ENCODE measurements around the gene SLC25A43. TPM values are rescaled to one million over a fixed set of nuclear protein-coding genes. Genes with fewer than 3 reads are reported as not detected.

Gene SLC25A43
- total RNA-seq, 1 donor from 2014 or later, result 6.1 TPM

GRCh38 chrX:119419146-119419545 lies 20.0 kb downstream of the SLC25A43 start:
- no peak overlapping the region for H3K4me3 Mint-ChIP-seq
- H3K4me1 Mint-ChIP-seq, result peaks cover 4% of the 10 kb centered on the region
- peaks cover 5% of the 10 kb centered on the region for H3K36me3 Mint-ChIP-seq (ENCODE audit: low read depth)
- DNase-seq (ENCODE audit: low read depth, low spot score), result no peak
- peaks cover 3% of the 10 kb centered on the region for H3K9me3 Mint-ChIP-seq
- H3K27ac Mint-ChIP-seq (ENCODE audit: unreplicated experiment), result no peak overlapping the region
- no peaks in the 10 kb centered on the region for H3K27me3 Mint-ChIP-seq (ENCODE audit: low read depth)
- TF ChIP-seq, protein P1, sequence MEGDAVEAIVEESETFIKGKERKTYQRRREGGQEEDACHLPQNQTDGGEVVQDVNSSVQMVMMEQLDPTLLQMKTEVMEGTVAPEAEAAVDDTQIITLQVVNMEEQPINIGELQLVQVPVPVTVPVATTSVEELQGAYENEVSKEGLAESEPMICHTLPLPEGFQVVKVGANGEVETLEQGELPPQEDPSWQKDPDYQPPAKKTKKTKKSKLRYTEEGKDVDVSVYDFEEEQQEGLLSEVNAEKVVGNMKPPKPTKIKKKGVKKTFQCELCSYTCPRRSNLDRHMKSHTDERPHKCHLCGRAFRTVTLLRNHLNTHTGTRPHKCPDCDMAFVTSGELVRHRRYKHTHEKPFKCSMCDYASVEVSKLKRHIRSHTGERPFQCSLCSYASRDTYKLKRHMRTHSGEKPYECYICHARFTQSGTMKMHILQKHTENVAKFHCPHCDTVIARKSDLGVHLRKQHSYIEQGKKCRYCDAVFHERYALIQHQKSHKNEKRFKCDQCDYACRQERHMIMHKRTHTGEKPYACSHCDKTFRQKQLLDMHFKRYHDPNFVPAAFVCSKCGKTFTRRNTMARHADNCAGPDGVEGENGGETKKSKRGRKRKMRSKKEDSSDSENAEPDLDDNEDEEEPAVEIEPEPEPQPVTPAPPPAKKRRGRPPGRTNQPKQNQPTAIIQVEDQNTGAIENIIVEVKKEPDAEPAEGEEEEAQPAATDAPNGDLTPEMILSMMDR (conservative IDR thresholded peaks at IDR 0.05), result no peak

- DNase-seq (ENCODE audit: low read depth, low spot score), result no peak
- H3K4me3 Mint-ChIP-seq, result no peak overlapping the region
- H3K4me1 Mint-ChIP-seq, result peaks cover 4% of the 10 kb centered on the region
- H3K27ac Mint-ChIP-seq (ENCODE audit: unreplicated experiment), result no peak overlapping the region
- peaks cover 5% of the 10 kb centered on the region for H3K36me3 Mint-ChIP-seq (ENCODE audit: low read depth)
- TF ChIP-seq, protein P1 (conservative IDR thresholded peaks at IDR 0.05), result no peak
- H3K27me3 Mint-ChIP-seq (ENCODE audit: low read depth), result no peaks in the 10 kb centered on the region
- peaks cover 3% of the 10 kb centered on the region for H3K9me3 Mint-ChIP-seq
Observed at GRCh38 chrX:119419898-119420297, 20.8 kb downstream of the SLC25A43 start.

GRCh38 chrX:119421016-119421705 lies 22.0 kb downstream of the SLC25A43 start:
- Mint-ChIP-seq H3K4me1 (peaks cover 4% of the 10 kb centered on the region), H3K27me3 (ENCODE audit: low read depth) (no peaks in the 10 kb centered on the region), H3K9me3 (peaks cover 3% of the 10 kb centered on the region), H3K27ac (ENCODE audit: unreplicated experiment) (no peak overlapping the region), H3K4me3 (no peak overlapping the region), H3K36me3 (ENCODE audit: low read depth) (peaks cover 5% of the 10 kb centered on the region)
- TF ChIP-seq, protein P1 (conservative IDR thresholded peaks at IDR 0.05), result no peak
- no peak for DNase-seq (ENCODE audit: low read depth, low spot score)

GRCh38 chrX:119423631-119424030 lies 24.5 kb downstream of the SLC25A43 start:
- H3K9me3 Mint-ChIP-seq, result peaks cover 3% of the 10 kb centered on the region
- no peak for DNase-seq (ENCODE audit: low read depth, low spot score)
- no peaks in the 10 kb centered on the region for H3K27me3 Mint-ChIP-seq (ENCODE audit: low read depth)
- H3K36me3 Mint-ChIP-seq (ENCODE audit: low read depth), result peaks cover 7% of the 10 kb centered on the region
- peaks cover 7% of the 10 kb centered on the region for H3K4me1 Mint-ChIP-seq
- TF ChIP-seq, protein P1 (conservative IDR thresholded peaks at IDR 0.05), result no peak
- H3K4me3 Mint-ChIP-seq, result no peak overlapping the region
- no peak overlapping the region for H3K27ac Mint-ChIP-seq (ENCODE audit: unreplicated experiment)

DNA sequence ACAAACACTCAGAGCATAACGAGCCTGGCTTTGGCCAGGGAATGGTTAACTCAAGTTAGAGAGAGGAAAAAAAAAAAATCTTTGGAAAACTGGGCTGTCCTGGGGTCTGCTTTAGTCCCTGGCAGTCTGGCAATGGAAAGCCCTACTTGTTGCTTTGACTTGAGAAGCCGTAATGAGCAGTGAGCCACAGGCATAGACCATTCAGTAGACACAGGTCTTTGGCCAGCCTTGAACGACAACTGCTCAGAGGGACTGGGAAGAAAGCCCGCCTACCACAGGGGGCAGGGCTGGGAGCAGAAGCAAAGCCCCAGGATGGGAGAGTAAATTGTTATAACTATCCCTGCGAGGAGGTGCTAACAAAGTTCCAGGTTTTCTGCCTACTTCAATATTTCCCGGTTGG lies 25.9 kb downstream of the SLC25A43 start:
- Mint-ChIP-seq H3K27me3 (ENCODE audit: low read depth) (no peaks in the 10 kb centered on the region), H3K4me1 (peaks cover 7% of the 10 kb centered on the region), H3K27ac (ENCODE audit: unreplicated experiment) (no peak overlapping the region), H3K4me3 (no peak overlapping the region), H3K9me3 (peaks cover 3% of the 10 kb centered on the region), H3K36me3 (ENCODE audit: low read depth) (peaks cover 14% of the 10 kb centered on the region)
- TF ChIP-seq, protein P1 (conservative IDR thresholded peaks at IDR 0.05), result no peak
- no peak for DNase-seq (ENCODE audit: low read depth, low spot score)
